ENCODE measurements around the gene DCDC2.

- no peak for TF ChIP-seq CTCF (IDR thresholded peaks at IDR 0.05)
- no peak for TF ChIP-seq POLR2AphosphoS5 (IDR thresholded peaks at IDR 0.05)
- no peak for TF ChIP-seq POLR2A (IDR thresholded peaks at IDR 0.05)
These were observed 36.4 kb upstream of the DCDC2 start for GRCh38 chr6:24394061-24394779.

Measured in breast epithelium (tissue), 3 donors.